Peyer's patch (tissue), 4 donors: ENCODE data around the gene PXMP4. TPM values are rescaled to one million over a fixed set of nuclear protein-coding genes. Genes with fewer than 3 reads are reported as not detected.

Source experiments
- DNase-seq, 3 donors: peaks; one replicate each; pipeline ENCODE4 v3.0.0-alpha.2; 2017 to 2019
- H3K27ac ChIP-seq, 4 donors: fragments of 200-600 bp; sonication (generic); one replicate each; pipeline ENCODE4 v1.5.1; 2016 to 2019
- H3K27me3 ChIP-seq, 2 donors: fragments of 200-600 bp; sonication (generic); one replicate each; pipeline ENCODE4 v1.5.1; 2019
- H3K36me3 ChIP-seq, 3 donors: fragments of 200-600 bp; sonication (generic); one replicate each; pipeline ENCODE4 v1.5.1; 2016 to 2019
- H3K4me1 ChIP-seq, 4 donors: fragments of 200-600 bp; sonication (generic); one replicate each; pipeline ENCODE4 v1.5.1; 2016 to 2019
- H3K4me3 ChIP-seq, 4 donors: fragments of 200-600 bp; sonication (generic); 1 replicate in 3 of 4; 2 replicates in 1 of 4; pipeline ENCODE4 v1.5.1; 2016 to 2019; ENCODE audit warnings: mild to moderate bottlenecking in 1 of 4
- H3K9me3 ChIP-seq, 4 donors: fragments of 200-600 bp; sonication (generic); one replicate each; pipeline ENCODE4 v1.5.1; 2016 to 2019; ENCODE audit warnings: mild to moderate bottlenecking in 1 of 4
- POLR2A ChIP-seq, 2 donors: fragments of 450-650 bp; IDR thresholded peaks; one replicate each; pipeline ENCODE4 v1.5.1; 2017; ENCODE audit warnings: antibody characterized with exemption in 2 of 2, mild to moderate bottlenecking in 2 of 2, moderate library complexity in 2 of 2
- total RNA-seq, 4 donors: library from RNA; depleted of rRNA; stranded (reverse); fragments of >200 nt; gene quantifications; one replicate each; pipeline ENCODE4 v1.1.0, GENCODE V29; 2016
- TF ChIP-seq, protein P1 (sequence below), 6 experiments: fragments of 450-650 bp in 4 of 6; fragments of 200-600 bp in 2 of 6; sonication (generic) in 1 of 6; IDR thresholded peaks; one replicate each; pipeline ENCODE4 v1.5.1; 2017 to 2019; ENCODE audit warnings: antibody characterized with exemption in 6 of 6, mild to moderate bottlenecking in 3 of 6, moderate library complexity in 1 of 6

Gene PXMP4
- total RNA-seq, 4 donors from 2014 or later = 0.83 to 15.3 (median 8.1) TPM

DNA sequence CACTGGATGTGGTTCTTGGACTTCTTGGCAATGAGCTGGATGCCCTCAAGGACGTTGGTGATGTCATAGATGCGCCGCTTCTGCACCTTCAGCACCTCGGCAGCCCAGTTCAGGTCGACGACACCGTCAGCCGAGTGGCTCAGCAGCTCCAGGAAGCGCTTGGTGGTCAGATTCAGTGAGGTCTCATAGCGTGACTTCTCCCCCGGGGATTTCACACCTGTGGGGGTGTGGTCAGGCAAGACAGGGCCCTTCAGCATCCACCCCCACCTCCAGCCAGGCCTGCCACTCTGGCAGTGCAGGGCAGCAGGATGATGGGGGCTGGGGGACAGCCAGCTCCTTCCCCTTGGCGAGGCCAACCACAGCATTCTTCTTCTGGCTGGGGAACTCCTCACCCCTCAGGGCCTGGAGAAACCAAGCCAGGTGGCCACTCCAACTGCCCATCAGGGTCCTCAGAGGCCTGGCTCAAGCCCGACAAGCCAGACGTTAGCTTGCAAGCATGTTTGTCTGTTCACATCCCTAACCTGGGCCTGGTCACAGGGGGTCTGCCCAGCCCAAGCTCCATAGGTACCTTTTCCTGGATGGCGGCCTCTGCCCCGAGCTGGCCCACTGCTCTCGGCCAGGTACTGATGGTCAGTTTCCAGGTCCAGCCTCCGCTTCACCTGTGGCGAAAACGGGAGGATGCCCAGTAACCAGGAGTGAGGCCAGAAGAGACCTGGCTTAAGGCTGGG is 40.2 kb downstream of the PXMP4 start:
- Histone ChIP-seq H3K4me1 (peaks cover 0 to 19% (median 14%) of the 10 kb centered on the region in 4 donors), H3K27me3 (no peaks in the 10 kb centered on the region), H3K4me3 (no peak overlapping the region), H3K36me3 (no peaks in the 10 kb centered on the region), H3K9me3 (no peaks in the 10 kb centered on the region), H3K27ac (peak overlapping the region in 2 of 4 donors; percentile 6 to 60)
- DNase-seq = peak in 2 of 3 donors; percentile 83 to 89
- no peak for TF ChIP-seq POLR2A (IDR thresholded peaks at IDR 0.05)
- TF ChIP-seq, protein P1, sequence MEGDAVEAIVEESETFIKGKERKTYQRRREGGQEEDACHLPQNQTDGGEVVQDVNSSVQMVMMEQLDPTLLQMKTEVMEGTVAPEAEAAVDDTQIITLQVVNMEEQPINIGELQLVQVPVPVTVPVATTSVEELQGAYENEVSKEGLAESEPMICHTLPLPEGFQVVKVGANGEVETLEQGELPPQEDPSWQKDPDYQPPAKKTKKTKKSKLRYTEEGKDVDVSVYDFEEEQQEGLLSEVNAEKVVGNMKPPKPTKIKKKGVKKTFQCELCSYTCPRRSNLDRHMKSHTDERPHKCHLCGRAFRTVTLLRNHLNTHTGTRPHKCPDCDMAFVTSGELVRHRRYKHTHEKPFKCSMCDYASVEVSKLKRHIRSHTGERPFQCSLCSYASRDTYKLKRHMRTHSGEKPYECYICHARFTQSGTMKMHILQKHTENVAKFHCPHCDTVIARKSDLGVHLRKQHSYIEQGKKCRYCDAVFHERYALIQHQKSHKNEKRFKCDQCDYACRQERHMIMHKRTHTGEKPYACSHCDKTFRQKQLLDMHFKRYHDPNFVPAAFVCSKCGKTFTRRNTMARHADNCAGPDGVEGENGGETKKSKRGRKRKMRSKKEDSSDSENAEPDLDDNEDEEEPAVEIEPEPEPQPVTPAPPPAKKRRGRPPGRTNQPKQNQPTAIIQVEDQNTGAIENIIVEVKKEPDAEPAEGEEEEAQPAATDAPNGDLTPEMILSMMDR (IDR thresholded peaks at IDR 0.05) = no peak

DNA sequence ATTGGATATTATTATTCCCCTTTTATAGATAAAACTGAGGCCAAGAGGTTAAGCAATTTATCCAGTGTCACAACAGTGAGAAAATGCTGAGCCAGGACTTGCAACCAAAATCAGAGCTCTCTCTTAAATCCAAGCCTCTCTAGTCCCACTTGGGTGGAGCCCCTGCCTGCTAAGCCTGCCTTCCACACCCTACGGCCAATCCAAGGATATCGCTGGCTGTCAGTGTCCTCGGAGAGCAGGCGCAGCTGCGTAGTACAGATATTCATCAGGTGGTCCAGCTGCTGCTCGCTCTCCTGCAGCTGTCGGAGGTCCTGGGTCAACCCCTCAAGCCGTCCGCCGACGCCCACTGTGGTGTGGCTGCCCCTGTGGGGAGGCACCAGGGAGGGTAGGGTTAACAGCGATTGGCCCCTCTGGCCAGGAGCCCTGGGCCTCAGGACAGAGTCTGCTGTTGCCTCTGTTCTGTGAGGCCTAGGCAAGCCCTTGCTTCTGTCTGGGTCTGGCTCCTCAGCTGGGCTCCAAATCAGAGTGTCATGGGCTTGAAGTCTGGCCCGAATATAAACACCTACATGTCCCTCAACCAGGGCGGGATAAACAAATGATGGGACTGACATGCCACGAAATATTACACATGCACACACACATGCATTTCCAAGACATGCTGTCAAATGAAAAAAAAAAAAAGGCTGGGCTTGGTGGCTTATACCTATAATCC is 42.0 kb downstream of the PXMP4 start:
- Histone ChIP-seq H3K4me1 (peaks cover 0 to 27% (median 20%) of the 10 kb centered on the region in 4 donors), H3K9me3 (no peaks in the 10 kb centered on the region), H3K4me3 (no peak overlapping the region), H3K27me3 (no peaks in the 10 kb centered on the region), H3K27ac (peak overlapping the region in 2 of 4 donors; percentile 54 to 60), H3K36me3 (no peaks in the 10 kb centered on the region)
- no peak for TF ChIP-seq POLR2A (IDR thresholded peaks at IDR 0.05)
- TF ChIP-seq, protein P1 (IDR thresholded peaks at IDR 0.05) = no peak
- no peak for DNase-seq

DNA sequence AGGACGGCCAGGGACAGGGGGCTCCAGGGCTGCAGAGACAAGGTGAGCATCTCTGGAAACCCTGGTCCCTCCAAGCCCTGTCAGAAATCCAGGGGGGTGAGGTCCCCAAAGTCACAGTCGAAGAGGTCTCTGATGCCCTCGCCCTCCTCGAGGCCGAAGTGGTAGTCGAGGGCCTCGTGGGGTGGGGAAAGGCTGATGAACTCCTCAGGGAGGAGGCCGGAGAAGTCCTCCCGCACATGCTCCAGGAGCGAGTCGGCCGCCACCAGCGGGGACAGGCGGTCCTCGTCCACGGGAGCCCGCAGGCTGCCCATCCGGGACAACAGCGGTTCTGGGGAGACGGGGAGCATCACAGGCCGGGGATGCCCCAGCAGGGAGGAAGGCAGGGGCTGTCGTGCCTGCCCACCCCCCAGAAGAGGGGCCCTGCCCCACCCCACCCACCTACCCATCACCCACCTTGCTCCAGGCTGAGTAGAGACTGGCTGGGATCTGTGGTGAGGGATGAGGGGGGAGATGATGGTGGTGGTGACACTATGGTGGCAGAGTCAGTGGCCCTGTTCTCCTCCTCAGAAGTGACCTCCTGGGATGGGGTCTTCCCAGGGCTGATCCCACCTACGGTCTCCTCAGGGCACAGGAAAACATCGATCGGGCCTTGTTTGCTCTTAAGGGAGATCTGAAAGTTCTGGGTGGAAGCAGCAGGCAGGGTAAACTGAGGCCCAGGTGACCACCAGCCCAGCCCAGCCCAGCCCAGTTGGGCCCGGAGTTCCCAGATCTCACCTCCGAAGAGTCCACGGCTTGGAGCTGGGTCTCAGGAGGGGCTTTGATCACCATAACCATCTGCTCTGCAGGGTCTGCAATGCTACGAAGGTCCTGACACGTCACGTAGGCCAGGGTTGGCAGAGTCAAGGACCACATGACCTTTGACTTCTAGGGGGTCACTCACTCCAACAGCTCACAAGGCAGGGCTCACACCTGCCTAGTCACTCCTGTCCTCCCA is 43.2 kb downstream of the PXMP4 start:
- Histone ChIP-seq H3K27ac (peak overlapping the region in 3 of 4 donors; percentile 38 to 82 (median 54)), H3K4me3 (no peak overlapping the region), H3K4me1 (peaks cover 0 to 39% (median 20%) of the 10 kb centered on the region in 4 donors), H3K36me3 (no peaks in the 10 kb centered on the region), H3K9me3 (no peaks in the 10 kb centered on the region), H3K27me3 (no peaks in the 10 kb centered on the region)
- TF ChIP-seq, protein P1 (IDR thresholded peaks at IDR 0.05) = no peak
- no peak for TF ChIP-seq POLR2A (IDR thresholded peaks at IDR 0.05)
- DNase-seq = no peak

DNA sequence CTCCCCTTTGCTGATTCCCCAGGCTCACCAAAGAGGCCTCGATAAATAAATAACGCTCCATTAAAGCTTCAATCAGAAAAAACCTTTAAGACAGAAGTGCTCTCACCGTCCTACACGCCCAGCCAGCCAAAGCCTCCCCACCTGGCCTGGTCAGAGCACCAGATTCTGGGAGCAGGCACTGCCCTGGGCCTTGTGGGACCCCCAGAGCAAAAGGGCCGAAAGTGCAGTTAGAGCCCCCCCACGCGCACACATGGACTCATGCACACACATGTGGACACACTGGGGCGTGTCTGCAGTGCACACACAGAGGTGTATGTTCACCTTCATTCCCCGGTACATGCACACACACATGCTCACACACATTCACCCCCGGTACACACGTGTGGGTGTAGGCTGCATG is 44.0 kb downstream of the PXMP4 start:
- Histone ChIP-seq H3K4me1 (peaks cover 0 to 39% (median 20%) of the 10 kb centered on the region in 4 donors), H3K9me3 (no peaks in the 10 kb centered on the region), H3K27me3 (no peaks in the 10 kb centered on the region), H3K4me3 (no peak overlapping the region), H3K27ac (peak overlapping the region; percentile 38 to 90 (median 84)), H3K36me3 (no peaks in the 10 kb centered on the region)
- DNase-seq = no peak
- TF ChIP-seq, protein P1 (IDR thresholded peaks at IDR 0.05) = no peak
- no peak for TF ChIP-seq POLR2A (IDR thresholded peaks at IDR 0.05)
